HK-2 (cell line): ENCODE data around the gene FAM133A.

Experiments
- DNase-seq: peaks from one replicate; pipeline ENCODE4 v3.0.0-alpha.2; 2018; ENCODE audit not compliant: unreplicated experiment

FAM133A gene

DNA sequence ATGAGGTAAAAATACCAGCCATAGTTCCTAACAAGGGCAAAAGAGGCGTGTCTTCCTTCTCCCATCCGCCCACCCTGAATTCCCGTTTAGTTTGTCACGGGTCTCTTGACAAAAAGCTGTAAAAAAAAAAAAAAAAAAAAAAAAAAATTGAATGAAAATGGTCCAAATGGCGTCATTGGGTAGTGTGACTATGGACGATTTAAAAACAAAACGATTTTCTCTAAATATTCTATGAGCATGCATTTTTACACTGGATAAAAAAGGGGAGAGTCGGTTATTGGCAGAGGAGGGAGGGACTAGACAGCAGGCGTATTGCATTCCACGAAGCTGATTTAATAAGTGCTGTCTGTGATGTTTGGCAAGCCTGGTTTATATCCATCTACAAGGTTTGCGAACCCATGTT is at the start of gene FAM133A:
TSS of gene FAM133A (plus strand) at position 338 of the 403 bp plus-strand sequence. CDS start 35,214 bp downstream, outside the sequence.
- no peak for DNase-seq

DNA sequence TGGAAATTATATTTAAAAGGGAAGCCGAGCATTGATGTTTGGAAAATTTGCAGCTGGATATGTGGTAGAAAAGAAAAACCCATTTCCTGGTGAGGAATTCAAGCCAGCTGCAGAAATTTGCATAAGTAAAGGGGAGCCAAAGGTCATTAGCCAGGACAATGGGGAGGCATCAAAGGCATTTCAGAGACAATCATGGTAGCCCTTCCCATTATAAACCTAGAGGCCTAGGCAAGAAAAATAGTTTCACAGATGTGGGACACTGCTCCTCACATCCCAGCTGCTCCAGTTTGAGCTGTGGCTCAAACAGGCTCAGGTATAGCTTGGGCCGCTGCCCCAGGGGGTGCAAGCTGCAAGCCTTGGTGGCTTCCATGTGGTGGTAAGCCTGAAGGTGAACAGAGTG is 36.4 kb upstream of the FAM133A start:
- no peak for DNase-seq

- DNase-seq: no peak
Measured at GRCh38 chrX:93649381-93649780, 24.6 kb upstream of the FAM133A start.

DNA sequence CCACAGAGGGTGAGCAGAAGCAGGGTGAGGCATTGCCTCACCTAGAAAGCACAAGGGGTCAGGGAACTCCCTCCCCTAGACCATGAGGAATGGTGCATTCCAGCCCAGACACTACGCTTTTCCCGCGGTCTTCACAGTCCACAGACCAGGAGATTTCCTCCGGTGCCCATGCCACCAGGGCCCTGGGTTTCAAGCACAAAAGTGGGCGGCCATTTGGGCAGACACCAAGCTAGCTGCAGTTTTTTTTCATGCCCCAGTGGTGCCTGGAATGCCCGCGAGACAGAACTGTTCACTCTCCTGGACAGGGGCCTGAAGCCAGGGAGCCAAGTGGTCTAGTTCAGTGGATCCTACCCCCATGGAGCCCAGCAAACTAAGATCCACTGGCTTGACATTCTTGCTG is 13.4 kb upstream of the FAM133A start:
- DNase-seq: no peak

DNA sequence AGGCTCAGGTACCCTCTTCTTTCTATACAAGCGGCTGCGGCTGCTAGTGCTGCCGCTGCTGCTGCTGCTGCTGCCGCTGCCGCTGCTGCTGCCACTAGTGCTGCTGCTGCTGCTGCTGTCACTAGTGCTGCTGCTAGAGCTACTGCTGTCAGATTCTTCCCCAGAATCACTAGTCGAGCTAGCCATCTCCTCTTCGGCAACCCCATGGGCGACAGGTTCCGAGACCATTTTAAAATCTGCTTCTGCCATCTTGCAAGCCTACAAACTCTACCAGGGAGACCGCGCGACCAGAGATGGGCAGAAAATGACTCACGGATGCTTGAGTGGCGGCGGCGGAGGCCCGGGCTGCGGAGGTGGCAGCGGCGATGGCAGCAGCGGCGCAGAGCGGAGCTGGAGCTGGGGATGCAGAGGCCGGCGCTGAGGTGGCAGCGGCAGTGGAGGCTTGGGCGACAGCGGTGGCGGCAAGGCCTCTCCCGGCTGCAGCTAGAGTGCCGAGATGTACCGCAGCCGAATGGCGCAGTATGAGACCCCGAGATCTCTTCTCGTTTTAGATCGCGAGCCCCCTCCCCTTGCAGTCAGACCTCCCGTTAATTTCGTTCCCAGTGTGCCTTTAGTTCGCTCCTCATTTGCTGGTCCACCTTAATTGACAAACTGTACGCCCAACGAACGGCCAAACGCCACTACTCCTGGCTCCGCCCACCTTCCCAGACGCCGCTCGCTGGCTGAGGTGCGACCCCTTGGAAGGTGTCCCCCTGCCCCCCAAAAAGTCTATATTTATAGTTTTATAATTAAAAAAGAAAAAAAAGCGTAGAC is 744 bp upstream of the FAM133A start, which contains the start of gene NAP1L3:
TSS of gene NAP1L3 (minus strand) at position 523 of the 813 bp plus-strand sequence. CDS start at position 249, 274 bp downstream.
- DNase-seq: no peak

DNA sequence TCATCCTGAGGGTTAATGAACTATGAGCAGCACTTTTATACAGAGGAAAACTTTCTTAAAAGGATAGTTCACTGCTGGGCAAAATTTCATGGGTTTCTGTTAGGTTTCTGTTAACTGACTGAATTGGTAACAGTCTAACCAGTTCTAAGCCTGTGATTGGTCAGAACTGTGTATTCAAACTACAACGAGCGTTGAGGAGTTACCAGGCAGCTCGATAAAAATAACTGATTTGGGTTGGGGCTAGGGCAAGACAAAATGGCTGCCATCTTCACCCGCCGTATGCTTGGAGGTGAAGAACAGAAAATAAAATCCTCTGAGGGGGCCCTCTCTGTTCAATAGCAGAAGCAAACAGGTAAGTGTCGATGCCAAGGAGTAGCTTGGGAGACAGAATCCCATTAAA is 22.0 kb downstream of the FAM133A start:
- no peak for DNase-seq

DNA sequence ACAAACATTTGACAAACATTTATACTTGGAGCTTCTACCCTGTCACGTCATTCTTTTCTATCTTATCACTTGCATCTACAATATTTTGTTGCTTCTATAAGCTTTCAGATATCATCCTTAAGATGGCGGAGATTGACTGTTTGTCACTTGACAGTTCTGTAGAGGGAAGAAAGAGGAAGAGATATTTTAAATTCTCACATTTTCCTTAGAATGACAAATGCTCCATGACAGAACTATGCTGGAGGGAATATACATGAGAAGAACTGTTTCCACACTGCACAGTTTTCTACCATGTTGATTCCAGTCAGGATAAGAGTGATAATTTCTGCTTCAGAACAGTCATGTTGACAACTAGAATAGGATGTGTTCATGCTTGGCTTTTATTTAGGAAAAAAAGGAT is 29.7 kb downstream of the FAM133A start:
- DNase-seq: no peak

DNA sequence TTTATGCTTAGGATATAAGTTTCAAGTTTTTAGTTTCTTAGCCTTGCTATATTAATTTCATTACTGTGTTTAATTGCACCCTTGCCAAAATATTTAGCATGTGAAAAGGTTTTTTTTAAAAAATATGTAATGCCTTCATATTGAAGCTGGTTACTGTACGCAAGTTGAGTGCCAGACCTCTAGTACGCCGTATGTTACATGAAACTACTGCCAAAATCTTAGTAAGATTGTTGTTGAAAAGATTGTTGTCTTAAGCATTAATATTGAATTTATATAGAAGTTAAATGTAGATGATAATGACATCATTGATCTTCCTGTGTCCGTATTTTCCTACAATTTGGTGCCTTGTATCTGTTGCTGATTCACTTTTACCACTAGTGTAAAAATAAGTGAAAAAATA is 37.1 kb downstream of the FAM133A start:
- DNase-seq: no peak

GRCh38 chrX:93741811-93742210 is 67.8 kb downstream of the FAM133A start:
- DNase-seq: no peak

DNA sequence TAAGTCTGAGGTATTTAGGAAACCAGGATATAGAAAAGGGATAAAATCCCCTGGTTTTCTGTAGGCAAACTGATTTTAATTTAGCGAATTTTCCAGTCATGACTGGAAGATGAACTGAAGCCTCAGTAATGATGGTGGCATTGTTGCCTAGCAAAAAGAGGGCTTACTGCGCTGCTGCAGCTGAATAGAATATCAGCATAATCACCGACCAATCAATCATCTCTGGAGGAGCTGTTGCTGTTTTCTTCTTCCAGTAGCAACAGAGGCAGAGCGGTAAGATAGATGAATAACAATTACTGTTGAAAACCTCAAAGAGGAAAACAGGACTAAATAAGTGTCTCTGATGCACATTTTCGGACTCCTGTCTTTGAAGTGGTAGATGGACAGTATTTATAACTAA is 86.2 kb downstream of the FAM133A start:
- no peak for DNase-seq
